Keratinocyte (primary cell): ENCODE measurements around the gene ZNF467. TPM values are rescaled to one million over a fixed set of nuclear protein-coding genes. Genes with fewer than 3 reads are reported as not detected.

Experiments used
- DNase-seq: peaks from one replicate; pipeline ENCODE4 v3.0.0-alpha.2; 2011; ENCODE audit warnings: low read depth, missing footprints, low spot score
- FAIRE-seq: peaks from 2 replicates; lab custom pipeline; 2011; peaks lifted over from hg19 to GRCh38; lab: Jason Lieb, UNC
- H2AFZ ChIP-seq: 2 replicates; pipeline ENCODE4 v1.6.0; 2012; ENCODE audit warnings: low read length, control low read depth, inconsistent platforms; ENCODE audit not compliant: control insufficient read depth
- H3K27ac ChIP-seq: 2 replicates; pipeline ENCODE4 v1.5.1; 2011; ENCODE audit warnings: low read length; ENCODE audit not compliant: control insufficient read depth, insufficient read depth
- H3K27me3 ChIP-seq: 3 replicates; pipeline ENCODE4 v1.6.0; 2011; ENCODE audit warnings: low read length; ENCODE audit not compliant: control insufficient read depth, insufficient read depth; ENCODE audit errors: extremely low read depth
- H3K36me3 ChIP-seq, 2 experiments: 2 replicates in 1 of 2; 3 replicates in 1 of 2; pipeline ENCODE4 v1.5.1; 2011; ENCODE audit warnings: low read length in 2 of 2, mild to moderate bottlenecking in 1 of 2; ENCODE audit not compliant: control insufficient read depth in 2 of 2, insufficient read depth in 2 of 2; ENCODE audit errors: extremely low read depth in 1 of 2
- H3K4me1 ChIP-seq: 3 replicates; pipeline ENCODE4 v1.5.1; 2011; ENCODE audit warnings: low read length; ENCODE audit not compliant: control insufficient read depth, insufficient read depth; ENCODE audit errors: extremely low read depth
- H3K4me2 ChIP-seq: 3 replicates; pipeline ENCODE4 v1.6.0; 2011; ENCODE audit warnings: low read depth, low read length; ENCODE audit not compliant: control insufficient read depth, insufficient read depth; ENCODE audit errors: extremely low read depth
- H3K4me3 ChIP-seq, 3 experiments: fragments of 200-600 bp in 1 of 3; sonication (generic) in 1 of 3; 2 replicates in 2 of 3; 3 replicates in 1 of 3; pipeline ENCODE4 v1.5.1; 2011 to 2016; ENCODE audit warnings: low read length in 3 of 3, mild to moderate bottlenecking in 3 of 3, control low read depth in 2 of 3, inconsistent platforms in 1 of 3, low read depth in 1 of 3, mixed read lengths in 1 of 3, mixed run types in 1 of 3, moderate library complexity in 1 of 3; ENCODE audit not compliant: control insufficient read depth in 2 of 3, insufficient read depth in 2 of 3; ENCODE audit errors: extremely low read depth in 1 of 3
- H3K79me2 ChIP-seq: 2 replicates; pipeline ENCODE4 v1.6.0; 2012; ENCODE audit warnings: low read length; ENCODE audit not compliant: control insufficient read depth, insufficient read depth
- H3K9ac ChIP-seq: 3 replicates; pipeline ENCODE4 v1.6.0; 2011; ENCODE audit warnings: low read length; ENCODE audit not compliant: control insufficient read depth, insufficient read depth; ENCODE audit errors: extremely low read depth
- H3K9me1 ChIP-seq: 3 replicates; pipeline ENCODE4 v1.6.0; 2011; ENCODE audit warnings: low read length; ENCODE audit not compliant: control insufficient read depth, insufficient read depth; ENCODE audit errors: extremely low read depth
- H3K9me3 ChIP-seq: 2 replicates; pipeline ENCODE4 v1.5.1; 2012; ENCODE audit warnings: low read depth, low read length; ENCODE audit not compliant: control insufficient read depth
- H4K20me1 ChIP-seq: 3 replicates; pipeline ENCODE4 v1.6.0; 2011; ENCODE audit warnings: low read length; ENCODE audit not compliant: control insufficient read depth, insufficient read depth; ENCODE audit errors: extremely low read depth
- CTCF ChIP-seq, 3 experiments: IDR thresholded peaks in 1 of 3; conservative IDR thresholded peaks in 1 of 3; optimal IDR thresholded peaks in 1 of 3; 2 replicates in 2 of 3; 3 replicates in 1 of 3; pipeline versions ENCODE3 to v1.5.1; 2011; ENCODE audit warnings: low read length in 3 of 3, mild to moderate bottlenecking in 3 of 3, moderate library complexity in 2 of 3, control low read depth in 1 of 3, inconsistent platforms in 1 of 3; ENCODE audit not compliant: insufficient read depth in 2 of 3; ENCODE audit errors: extremely low read depth in 1 of 3
- EZH2 ChIP-seq: IDR thresholded peaks from one replicate; pipeline ENCODE4 v1.6.1; 2012; ENCODE audit warnings: inconsistent platforms, mild to moderate bottlenecking, low read length, moderate library complexity
- dilution Hi-C: fragments of 300-500 bp; cut with MboI; formaldehyde crosslinking; loops from one replicate; pipeline ENCODE4 v1.7.0; 2020; ENCODE audit warnings: low sequenced_read_pairs; ENCODE audit not compliant: extremely low pct_ligation_motif_present
- polyA plus RNA-seq, 5 experiments: library from polyadenylated mRNA; depleted of rRNA in 3 of 5; stranded (reverse) in 3 of 5; stranded (forward) in 1 of 5; unstranded in 1 of 5; fragments of >200 nt; gene quantifications; 1 replicate in 1 of 5; 2 replicates in 3 of 5; 3 replicates in 1 of 5; pipeline versions ENCODE4 v1.2.1 to v1.2.3, GENCODE V29; 2011 to 2012; ENCODE audit warnings: missing spikeins in 2 of 5, low read depth in 1 of 5, low replicate concordance in 1 of 5

Gene ZNF467
- polyA plus RNA-seq, 1 donor (not counting 4 experiments of a cell fraction or from before 2014, with no cell fraction given) = 0.31 TPM

GRCh38 chr7:149764481-149765398, 8.6 kb downstream of the ZNF467 start:
- no peaks in the 10 kb centered on the region for H3K4me1 ChIP-seq
- no peak overlapping the region for H3K4me2 ChIP-seq
- H2AFZ ChIP-seq = no peak overlapping the region
- H3K9ac ChIP-seq = no peak overlapping the region
- no peak overlapping the region for H3K27ac ChIP-seq
- H3K27me3 ChIP-seq = peaks cover 6% of the 10 kb centered on the region
- no peaks in the 10 kb centered on the region for H3K79me2 ChIP-seq
- no peak for FAIRE-seq
- no peaks in the 10 kb centered on the region for H3K36me3 ChIP-seq
- no peak overlapping the region for H3K4me3 ChIP-seq
- dilution Hi-C loops = no loop called here
- TF ChIP-seq EZH2 (no peak), CTCF (optimal IDR thresholded peaks at IDR 0.05 in 1 of 3, IDR thresholded peaks at IDR 0.05 in 1 of 3, conservative IDR thresholded peaks at IDR 0.05 in 1 of 3; ENCODE audit: extremely low read depth in 1 of 3, insufficient read depth in 2 of 3, low read length in 3 of 3) (no peak)
- H4K20me1 ChIP-seq = no peaks in the 10 kb centered on the region
- H3K9me3 ChIP-seq = no peaks in the 10 kb centered on the region
- H3K9me1 ChIP-seq = no peaks in the 10 kb centered on the region
- no peak for DNase-seq

GRCh38 chr7:149763563-149764240, 9.7 kb downstream of the ZNF467 start:
- Histone ChIP-seq H3K9ac (no peak overlapping the region), H3K27ac (no peak overlapping the region), H3K9me1 (no peaks in the 10 kb centered on the region), H2AFZ (no peak overlapping the region), H3K9me3 (no peaks in the 10 kb centered on the region), H3K36me3 (no peaks in the 10 kb centered on the region), H4K20me1 (no peaks in the 10 kb centered on the region), H3K4me1 (no peaks in the 10 kb centered on the region), H3K79me2 (no peaks in the 10 kb centered on the region), H3K4me3 (no peak overlapping the region), H3K27me3 (peaks cover 6% of the 10 kb centered on the region), H3K4me2 (no peak overlapping the region)
- no peak for TF ChIP-seq EZH2
- no peak for TF ChIP-seq CTCF (optimal IDR thresholded peaks at IDR 0.05 in 1 of 3, IDR thresholded peaks at IDR 0.05 in 1 of 3, conservative IDR thresholded peaks at IDR 0.05 in 1 of 3; ENCODE audit: extremely low read depth in 1 of 3, insufficient read depth in 2 of 3, low read length in 3 of 3)
- no peak for FAIRE-seq
- no peak for DNase-seq
- dilution Hi-C loops = no loop called here
